NCI-H2227 (cell line): Measurements from ENCODE around the gene HERC6.
"Not testable (repeated sequence)": the region's sequence is repeated elsewhere in the genome, so short reads cannot be mapped to it uniquely, and the experiment has no call there.

Experiments
- DNase-seq: peaks from one replicate; lab custom pipeline; 2025; ENCODE audit not compliant: unreplicated experiment; lab: John Stamatoyannopoulos, UW

Gene HERC6

DNA sequence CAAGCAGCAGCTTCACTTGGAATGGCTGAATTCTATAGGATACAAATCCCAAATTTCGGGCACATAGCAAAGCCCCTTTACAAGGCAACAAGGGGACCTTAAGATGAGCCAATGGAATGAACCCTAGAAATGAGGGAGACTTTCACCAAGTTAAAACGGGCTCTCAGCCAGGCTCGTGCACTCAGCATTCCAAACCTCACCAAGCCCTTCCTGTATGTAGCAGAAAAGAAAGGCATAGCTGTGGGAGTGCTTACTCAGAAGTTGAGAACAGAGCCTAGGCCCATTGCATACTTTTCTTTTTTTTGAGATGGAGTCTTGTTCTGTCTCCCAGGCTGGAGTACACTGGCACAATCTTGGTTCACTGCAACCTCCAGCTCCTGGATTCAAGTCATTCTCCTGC, 67.5 kb downstream of the HERC6 start:
- DNase-seq = no peak

DNA sequence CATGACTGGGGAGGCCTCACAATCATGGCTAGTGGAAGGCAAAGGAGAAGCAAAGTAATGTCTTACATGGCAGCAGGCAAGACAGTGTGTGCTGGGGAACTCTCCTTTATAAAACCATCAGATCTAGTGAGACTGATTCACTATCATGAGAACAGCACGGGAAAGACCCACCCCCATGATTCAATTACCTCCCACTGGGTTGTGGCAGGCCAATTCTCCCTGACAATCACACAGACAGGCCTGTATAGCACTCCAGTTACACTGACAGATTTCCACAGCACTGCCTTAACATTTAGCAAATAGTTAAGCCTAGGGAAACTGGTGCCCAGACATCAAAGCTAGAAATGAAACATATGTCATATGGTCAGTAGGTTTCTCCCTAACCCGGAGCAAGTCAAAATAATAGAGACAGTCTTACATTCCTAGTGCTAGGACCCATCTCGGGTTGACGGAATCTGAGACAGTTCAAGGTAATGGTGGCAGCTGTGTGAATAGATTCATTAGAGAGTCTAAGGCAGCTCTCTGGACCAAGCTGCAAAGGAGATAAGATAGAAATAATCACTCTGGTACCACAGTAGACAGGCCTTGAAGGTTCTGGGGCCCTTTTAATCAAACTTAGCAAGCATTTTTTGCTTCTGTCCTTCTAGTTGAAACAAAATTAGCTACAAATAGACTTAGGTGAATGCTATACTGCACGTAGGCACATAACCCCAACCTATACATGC, 68.9 kb downstream of the HERC6 start:
- DNase-seq = no peak

DNA sequence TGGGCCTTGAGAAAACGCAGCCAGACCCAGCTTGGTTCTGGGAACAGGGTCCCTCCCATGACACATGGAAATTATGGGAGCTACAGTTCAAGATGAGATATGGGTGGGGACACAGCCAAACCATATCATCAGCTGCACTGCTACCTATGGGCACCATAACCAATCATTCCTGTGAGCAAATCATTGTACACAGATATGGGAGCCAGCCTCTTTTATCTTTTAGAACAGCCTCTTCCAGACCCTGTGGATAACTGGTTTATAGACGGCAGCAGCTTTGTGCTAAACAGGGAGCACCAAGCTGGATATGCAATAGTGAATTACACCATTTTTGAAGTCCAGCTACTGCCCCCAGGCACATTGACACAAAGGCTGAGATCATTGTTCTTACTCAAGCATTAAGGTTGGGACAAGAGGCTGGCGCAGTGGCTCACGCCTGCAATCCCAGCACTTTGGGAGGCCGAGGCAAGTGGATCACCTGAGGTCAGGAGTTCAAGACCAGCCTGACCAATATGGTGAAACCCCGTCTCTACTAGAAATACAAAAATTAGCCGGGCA, 69.6 kb downstream of the HERC6 start:
- DNase-seq = not testable (repeated sequence)

DNA sequence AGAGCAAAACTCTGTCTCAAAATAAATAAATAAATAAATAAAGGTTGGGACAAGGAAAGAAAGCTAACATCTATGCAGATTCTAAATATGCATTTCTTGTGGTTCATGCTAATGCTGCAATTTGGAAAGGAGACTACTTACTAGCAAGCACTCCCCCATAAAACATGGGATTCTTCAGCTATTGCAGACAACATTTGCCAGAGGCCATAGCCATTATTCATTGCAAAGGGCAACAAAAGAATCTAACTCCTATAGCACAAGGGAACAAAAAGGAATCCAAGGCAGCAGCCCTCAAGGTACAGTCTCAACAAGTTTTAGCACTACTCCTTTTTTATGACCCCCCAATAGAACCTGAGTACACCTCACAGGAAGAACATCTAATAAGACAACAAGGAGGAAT, 70.2 kb downstream of the HERC6 start:
- DNase-seq = no peak

DNA sequence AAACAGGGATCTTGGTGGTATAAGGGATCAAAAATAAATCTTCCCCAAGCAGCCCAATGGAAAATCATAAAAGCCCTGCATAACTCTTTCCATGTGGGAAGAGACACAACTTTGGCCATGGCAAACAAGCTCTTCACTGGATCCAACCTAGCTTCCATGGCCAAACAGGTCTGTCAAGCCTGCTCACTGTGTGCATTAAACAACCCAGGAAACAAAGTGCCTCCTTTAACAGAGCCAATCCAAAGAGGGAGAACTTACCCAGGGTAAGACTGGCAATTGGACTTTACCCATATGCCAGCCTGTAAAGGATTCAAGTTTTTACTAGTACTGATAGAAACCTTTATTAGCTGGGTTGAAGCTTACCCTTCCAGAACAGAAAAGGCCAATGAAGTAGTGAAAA, 70.6 kb downstream of the HERC6 start:
- DNase-seq = no peak

DNA sequence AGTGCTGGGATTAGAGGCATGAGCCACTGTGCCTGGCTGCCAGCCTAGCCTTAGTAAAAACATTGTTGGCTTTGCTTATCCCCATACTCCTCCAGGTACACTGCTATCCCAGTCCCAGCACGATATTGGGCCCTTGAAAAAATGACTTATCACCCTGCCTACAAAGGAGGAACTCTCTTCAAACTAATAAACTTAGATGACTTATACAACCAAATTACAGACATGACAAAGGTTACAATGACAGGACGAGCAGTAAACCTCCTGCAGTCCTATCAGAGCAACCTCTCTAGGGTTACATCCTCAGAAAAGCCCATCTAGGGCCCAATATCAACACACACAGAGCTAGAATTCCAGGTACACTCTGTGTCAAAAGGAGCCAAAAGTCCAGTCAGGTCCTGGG, 72.6 kb downstream of the HERC6 start:
- no peak for DNase-seq

DNA sequence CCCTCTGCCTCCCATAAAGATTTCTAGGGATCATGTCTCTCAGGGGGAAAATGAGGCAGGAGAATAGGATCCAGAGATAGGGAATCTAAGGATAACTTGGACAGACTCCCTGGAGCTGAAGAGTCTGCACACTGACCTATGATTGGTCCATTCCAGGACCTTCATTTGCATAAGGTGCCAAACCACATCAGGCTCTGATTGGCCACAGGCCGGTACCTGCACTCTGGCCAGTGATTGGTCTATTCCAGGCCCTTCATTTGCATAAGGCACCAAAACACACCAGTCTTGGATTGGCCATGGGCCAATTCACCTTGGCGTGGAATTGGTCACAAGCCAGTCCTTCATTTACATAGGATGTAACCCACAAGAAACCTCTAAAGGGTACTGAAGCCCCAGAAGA, 74.3 kb downstream of the HERC6 start:
- no peak for DNase-seq

DNA sequence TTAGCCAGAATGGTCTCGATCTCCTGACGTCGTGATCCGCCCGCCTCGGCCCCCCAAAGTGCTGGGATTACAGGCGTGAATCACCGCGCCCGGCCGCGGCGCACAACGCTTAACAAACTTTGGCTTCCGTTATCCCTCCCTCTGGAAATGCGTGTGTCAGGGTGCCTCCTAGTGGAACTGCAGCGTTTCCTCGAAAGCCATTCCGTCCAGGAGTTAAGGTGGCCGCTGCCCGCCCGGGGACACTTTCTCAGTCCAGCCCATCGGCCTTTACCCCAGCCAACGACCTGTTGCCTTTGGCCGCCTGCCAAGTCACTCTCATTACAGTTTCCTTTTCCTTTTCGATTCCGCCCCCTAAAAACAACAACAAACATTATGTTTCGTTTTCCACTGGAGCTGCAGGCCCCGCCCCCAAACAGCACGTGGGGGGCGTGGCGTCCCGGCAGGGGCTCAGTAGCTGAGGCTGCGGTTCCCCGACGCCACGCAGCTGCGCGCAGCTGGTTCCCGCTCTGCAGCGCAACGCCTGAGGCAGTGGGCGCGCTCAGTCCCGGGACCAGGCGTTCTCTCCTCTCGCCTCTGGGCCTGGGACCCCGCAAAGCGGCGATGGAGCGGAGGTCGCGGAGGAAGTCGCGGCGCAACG, 78.1 kb downstream of the HERC6 start, which contains the start of gene HERC5:
HERC5 (plus strand) TSS at position 450 of the 637 bp plus-strand sequence; CDS start at position 601, 151 bp downstream.
- DNase-seq = peak; percentile 60

DNA sequence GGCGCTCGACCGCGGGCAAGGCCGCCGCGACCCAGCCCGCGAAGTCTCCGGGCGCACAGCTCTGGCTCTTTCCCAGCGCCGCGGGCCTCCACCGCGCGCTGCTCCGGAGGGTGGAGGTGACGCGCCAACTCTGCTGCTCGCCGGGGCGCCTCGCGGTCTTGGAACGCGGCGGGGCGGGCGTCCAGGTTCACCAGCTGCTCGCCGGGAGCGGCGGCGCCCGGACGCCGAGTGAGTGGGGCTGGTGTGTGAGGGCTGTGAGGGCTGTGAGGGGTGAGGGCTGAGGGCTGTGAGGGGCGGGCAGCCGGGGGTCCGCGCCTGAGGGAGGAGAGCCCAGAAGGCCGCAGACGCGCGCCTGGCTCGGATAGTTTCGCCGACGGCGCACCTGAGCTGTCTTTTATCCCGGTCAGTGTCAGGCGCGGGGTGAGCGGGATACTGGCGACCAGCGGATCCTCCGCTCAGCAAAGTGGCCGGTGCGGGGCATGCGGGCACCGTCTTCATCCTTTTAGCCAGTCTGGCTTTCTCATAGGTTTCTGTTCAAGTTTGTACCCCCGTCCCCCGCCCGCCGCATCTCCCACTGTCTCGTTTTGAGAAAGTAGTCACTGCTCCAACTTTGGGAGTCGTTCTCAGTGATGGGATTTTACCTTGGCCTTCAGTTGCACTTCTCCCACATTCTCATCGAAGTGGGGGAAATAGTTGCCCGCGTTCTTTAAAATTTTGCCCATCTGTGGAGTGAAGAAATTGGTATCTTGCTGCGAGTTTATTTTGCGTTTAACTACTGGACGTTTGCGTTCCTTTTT, 78.9 kb downstream of the HERC6 start:
- peak; percentile 15 for DNase-seq

DNA sequence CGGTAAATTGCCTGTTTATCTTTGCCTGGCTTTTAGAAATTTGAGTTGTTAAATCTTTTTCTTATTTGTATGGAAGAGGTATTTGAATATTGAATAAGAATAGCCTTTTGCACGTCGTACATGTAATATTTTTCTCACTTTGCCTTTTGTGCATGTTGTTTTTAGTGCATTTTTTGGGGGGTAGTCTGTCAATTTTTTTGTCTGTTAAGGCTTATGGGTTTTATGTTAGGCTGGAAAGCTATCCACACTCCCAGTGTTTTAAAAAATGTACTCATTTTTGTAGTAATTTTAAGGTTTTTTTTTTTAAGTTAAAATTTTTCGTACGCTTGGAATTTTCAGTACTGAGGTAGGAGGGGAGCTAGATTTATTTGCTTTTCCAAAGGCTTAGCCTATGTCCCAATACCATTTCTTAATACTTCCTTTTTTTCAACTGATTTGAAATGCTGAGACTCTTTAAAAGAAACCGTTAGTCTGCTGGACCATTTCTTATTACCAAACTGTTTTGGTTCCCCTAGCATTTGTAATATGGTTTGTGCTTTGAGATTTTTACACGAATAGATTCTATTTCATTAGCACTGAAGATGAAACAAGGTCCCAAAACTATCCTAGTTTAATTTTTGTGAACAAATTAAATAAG, 79.6 kb downstream of the HERC6 start:
- no peak for DNase-seq

DNA sequence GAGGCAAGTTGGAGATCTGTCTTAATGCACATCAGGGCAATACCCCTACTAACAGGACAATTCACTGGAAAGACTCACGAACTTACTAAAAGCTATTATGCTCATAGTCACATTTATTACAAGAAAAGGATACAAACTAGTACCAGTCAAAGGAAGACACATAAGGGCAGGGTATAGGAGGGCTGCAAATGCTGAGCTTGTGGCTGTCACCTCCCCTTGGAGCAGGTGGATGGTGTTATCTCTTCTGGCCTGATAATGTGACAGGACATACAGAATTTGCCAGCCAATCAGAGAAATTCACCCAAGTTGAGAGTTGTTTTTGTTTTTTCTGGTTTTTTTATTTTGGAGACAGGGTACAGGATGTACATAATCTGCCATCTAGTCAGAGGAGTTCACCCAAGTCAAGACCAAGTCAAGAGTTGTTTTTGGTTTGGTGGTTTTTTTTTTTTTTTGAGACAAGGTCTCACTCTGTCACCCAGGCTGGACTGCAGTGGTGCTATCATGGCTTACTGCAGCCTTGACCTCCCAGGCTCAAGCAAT, 87.1 kb downstream of the HERC6 start:
- no peak for DNase-seq

DNA sequence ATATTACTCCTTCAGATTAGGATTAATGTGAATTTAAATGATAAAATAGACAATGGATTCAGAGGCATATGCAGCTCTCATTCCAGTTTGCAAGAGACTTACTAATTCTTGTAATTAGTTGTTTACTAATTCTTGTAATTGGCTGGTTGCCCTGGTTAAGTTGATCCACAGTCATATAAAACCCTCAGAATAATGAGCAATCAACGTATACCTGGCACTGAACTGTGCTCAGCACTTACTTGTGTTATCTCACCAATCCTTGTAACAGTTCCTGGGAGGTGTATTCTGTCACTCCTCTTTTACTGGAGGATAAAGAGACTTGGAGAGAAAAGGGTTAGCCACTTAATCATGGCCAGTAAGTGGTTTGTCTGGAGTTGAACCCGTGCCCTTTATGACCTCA, 88.7 kb downstream of the HERC6 start:
- no peak for DNase-seq

DNA sequence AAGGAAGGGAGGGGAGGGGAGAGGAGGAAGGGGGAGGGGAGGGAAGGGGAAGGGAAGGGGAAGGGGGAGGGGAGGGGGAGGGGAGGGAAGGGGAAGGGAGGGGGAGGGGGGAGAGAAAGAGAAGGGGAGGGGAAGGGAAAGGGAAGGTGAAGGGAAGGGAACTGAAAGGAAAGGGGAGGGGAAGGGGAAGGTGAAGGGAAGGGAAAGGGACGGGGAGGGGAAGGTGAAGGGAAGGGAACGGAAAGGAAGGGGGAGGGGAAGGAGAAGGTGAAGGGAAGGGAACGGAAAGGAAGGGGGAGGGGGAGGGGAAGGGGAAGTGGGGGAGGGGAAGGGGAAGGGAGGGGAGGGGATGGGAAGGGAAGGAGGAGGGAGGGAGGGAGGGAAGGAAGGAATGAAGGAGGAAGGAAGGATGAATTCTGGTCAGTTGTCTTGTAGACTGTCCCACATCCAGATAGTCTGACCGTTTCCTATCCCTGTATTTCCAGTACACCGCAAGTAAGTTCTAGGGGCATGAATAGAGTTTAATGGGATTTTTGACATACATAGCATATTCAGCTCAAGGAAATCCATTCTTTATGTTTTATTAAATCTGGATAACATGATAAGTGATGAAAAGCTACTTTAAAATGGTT, 98.7 kb downstream of the HERC6 start:
- DNase-seq = no peak

DNA sequence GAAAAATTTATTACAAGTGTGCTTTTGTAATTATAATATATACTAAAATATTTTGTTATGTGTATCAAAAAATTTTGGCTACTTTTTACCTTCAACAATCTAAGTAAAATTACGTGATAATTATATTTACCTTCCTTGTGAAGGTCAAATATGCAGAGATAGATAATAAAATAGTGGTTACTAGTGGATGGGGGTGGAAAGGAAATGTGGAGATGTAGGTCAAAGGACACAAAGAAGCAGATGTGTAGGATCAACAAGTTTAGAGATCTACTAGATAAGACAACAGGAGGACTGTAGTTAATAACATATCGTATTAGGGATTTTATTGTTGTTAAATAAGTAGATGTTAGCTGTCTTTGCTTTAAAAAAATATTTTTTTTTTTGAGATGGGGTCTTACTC, 99.6 kb downstream of the HERC6 start:
- DNase-seq = no peak

DNA sequence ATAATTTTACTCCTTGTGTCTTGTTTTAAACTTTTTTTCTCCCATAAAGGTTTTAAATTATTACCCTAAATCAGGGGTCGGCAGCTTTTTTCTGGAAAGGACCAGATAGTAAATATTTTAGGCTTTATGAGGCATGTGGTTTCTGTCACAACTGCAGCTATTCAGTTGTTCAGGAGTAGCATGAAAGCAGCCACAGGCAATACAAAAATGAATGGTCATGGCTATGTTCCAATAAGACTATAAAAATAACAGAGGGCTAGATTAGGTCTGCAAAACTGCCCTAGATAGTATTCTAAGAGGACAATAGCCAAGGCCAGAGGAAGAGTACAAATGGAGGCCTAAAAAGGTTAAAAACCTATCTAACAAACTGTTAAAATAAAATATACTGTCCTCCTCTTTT, 102.9 kb downstream of the HERC6 start:
- DNase-seq = no peak

DNA sequence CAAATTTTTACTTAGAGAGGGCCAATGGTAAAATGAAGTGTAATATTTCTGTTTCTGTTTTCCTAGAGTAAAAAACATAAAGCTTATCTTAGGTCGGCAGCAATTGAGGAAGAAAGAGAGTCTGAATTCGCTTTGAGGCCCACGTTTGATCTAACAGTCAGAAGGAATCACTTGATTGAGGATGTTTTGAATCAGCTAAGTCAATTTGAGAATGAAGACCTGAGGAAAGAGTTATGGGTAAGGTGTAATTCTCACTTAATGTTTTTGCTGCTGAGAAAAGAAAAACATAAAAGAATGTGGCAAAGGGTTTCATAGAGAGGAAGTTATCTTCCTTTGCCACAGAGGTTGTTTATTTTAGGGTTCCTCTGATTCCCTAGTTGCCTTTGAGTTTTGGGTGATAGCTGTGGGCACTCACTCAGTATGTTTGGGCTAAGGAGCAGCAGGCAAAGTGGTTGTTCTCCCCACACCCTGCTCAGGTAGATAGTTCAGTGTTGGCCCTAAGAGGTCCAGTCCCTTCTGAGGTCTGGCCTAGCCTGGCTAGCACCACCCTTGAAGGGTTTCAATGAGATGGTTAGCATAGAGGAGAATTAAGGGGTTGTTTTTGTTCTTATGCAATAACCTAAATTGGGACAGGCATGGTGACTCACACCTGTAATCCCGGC, 110.6 kb downstream of the HERC6 start:
- DNase-seq = no peak
